HG03521 (cell line): ENCODE results near the gene ICE1.
"Not testable (repeated sequence)": the region's sequence is repeated elsewhere in the genome, so short reads cannot be mapped to it uniquely, and the experiment has no call there.

Source experiments
- ATAC-seq: cut with Tn5 transposase; IDR thresholded peaks from one replicate; pipeline ENCODE4 v1.9.1; 2021; ENCODE audit warnings: mild to moderate bottlenecking, moderate library complexity; ENCODE audit not compliant: unreplicated experiment

Gene ICE1

DNA sequence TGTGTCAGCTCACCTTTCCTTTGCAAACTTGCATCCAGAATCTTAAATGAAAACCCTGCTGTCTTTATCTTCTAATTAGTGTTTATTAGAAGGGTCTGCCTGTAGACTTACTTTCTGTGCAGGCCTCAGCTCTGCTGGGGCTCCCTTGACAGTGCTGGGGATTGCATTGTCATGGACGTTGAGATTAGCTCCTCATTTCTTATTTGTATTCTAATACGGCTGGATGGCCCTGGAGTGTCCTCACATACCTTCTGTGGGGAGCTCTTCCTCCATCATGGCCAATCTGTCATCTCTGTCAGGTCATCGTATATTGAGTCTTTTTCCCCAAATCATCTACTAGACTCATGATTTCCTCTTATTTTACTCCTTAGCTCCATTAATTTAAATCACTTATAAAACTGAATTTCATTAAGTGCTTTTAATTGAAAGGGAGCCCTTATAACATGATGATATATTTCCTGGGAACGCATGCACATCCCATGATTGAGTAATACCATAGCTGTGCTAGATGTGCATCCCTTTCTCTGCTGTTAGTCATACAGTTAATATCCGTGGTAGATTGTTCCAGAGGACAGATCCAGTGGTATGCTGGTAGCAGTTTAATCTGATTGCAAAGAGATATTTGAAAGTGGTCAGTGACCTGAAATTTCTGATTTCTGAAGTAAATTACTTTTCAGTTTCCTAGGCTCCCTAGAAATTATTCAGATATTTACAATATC, 61.6 kb downstream of the ICE1 start:
- ATAC-seq, result no peak

DNA sequence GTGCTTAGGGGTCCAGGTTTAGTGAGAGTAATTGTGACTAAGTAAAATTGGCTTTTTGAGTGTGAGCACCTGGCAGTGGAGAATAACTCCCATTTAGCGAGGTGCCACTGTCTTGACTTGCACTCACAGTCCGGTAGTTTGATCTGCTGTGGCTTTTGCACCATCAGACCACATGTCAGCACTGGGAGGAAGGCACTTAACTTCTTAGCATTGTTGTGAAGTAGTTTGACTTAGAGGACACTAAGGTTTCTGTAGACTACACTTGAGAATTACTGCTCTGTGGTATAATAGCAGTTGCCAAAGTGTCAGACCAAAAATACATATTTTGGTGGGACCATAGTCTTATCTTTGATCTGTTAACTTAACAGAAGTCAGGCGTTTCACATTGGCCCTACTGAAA, 63.6 kb downstream of the ICE1 start:
- no peak for ATAC-seq

DNA sequence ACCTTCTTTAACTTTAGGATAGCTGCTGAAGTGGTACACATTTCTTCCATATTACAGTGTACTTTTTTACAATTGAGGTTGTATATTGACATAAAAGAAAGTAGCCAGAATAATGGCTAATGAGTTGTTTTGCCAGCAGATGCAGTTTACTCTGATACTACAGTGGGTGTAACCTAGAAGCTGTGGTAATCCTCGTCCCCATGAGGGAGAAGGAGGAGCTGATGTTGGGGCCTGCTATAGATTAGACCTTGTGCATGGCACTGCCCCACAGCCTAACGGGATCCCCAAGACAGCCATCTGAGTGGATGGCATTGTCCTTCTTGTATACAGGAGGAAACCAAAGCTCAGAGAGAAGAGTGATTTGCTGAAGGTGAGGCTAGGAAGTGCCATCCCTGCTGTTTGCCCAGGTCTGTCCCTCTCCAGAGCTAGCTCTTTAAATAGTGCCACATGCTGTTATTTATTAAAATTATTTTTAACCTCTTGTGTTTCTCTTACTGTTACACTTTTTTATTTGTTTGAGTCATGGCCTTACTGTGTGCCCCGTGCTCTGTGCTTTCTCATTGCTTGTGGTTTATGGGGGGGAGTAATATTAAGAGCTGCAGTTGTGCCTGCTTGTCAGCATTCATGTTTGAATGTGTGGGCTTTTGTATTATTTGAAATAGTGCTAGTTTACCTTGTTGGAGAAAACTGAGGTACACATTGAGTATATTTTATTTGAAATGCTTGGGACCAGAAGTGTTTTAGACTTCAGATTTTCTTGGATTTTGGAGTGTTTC, 65.3 kb downstream of the ICE1 start:
- ATAC-seq, result no peak

DNA sequence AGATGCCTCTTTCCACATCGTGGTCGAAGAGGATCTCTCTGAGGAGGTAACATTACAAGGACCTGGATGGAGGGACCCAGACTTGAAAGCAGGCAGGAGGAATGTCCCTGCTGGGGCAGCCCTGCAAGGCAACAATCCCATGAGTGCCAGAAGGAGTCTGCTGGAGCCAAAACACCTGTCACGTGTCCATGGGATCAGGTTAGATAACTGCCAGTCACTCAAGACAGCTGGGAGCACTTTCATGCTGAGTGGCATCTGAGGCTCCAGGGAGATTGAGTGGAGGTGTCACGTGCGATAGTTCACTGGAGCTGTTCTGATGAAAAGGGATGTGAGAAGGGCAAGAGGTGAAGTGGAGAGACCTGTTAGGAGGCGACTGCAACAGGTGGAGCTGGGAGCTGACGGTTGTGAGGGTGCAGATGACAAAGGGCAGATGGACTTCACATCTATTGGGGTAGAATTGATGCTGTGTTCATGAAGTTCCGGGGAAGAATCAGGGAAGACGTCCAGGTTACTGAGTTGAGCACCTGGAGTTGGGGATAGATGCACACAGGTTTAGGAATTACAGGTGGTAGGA, 68.4 kb downstream of the ICE1 start:
- no peak for ATAC-seq

DNA sequence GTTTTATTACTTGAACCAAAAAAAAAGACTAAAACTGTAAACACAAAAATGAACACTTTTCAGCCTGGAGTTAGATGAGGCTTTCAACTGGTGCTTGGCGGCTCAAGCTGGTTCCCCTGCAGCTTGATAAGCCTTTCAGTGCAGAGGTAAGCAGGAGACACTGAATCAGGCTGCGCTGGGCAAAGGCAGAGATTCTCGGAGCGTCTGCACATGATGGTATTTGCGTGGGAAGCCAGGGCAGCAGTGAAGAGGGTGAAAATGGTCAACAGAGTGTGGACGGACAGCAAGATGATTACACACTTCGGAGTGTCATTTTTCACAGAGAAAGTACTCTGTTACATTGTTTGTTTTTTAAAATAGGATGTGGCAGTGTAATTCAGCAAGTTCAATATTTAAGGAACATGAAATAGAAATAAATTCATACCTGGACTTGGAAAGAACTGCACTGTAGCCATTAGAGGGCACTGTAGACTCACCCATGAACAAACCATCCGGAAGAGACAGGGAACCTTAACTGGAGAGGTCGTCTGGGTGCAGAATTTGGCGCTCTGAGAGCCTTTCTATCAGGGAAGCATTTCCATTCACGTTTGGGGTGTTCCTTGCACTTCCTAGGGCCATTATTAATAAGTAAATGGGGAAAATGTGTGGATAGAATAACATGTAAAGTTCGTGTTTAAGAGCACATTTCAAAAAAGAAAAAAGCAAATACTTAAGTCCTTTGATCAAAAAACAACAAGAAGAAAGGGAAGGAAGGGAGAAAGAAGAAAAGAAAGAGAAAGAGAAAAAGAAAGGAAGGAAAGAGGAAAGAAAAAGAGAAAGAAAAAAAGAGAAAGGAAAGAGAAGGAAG, 69.8 kb downstream of the ICE1 start:
- peak; percentile 37 for ATAC-seq

DNA sequence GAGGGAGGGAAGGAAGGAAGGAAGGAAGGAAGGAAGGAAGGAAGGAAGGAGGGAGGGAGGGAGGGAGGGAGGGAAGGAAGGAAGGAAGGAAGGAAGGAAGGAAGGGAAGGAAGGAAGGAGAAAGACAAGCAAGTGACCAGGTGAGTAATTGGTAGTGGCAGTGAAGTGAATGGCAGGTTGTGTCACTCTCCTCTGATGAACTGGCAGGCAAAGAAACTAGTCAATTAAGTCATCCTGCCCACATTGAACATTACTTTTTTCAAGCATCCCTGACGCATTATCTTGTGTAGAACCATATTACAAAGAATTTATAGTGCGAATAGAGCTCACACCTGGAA, 70.4 kb downstream of the ICE1 start:
- ATAC-seq, result not testable (repeated sequence)

DNA sequence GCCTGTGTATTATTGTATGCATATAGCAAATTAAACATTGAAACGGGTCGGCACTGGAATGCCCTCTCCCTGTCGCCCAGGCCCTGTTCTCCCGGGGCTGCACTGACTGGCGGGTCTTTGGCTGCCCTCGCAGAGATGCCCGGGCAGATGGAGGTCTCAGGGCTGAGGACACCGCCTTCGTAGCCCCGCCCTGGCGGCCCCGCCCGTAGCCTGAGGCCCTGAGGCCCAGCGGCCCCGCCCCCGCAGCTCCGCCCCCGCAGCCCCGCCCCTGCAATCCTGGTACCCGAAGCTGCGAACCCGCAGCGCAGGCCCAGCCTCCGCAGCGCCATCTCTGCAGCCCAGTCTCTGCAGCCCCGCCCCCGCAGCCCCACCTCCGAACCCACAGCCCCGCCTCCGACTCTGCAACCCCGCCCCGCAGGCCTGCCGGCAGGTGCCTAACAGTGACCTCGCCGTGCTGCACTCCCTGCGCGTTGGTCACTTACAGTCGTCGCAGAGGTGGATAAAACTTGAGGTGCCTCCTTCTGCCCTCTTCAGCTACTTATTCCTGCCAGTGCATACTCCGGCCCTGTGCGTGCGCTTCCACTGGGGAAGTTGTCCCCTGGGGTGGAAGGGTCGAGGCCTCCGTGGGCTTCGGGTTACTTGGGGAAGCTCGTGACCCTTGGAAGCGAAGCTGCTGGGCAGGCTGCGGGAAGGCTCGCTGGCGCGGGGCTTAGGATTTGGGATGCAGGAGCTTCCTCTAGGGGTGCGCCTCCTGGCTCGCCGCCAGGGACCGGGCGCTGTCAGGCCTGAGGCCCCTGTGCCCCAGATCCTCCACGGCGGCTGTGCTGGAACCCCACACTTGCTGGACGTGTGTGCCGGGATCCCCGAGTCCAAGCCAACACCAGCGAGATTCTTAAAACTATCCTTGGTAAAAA, 72.3 kb downstream of the ICE1 start:
- ATAC-seq, result peak; percentile 79

DNA sequence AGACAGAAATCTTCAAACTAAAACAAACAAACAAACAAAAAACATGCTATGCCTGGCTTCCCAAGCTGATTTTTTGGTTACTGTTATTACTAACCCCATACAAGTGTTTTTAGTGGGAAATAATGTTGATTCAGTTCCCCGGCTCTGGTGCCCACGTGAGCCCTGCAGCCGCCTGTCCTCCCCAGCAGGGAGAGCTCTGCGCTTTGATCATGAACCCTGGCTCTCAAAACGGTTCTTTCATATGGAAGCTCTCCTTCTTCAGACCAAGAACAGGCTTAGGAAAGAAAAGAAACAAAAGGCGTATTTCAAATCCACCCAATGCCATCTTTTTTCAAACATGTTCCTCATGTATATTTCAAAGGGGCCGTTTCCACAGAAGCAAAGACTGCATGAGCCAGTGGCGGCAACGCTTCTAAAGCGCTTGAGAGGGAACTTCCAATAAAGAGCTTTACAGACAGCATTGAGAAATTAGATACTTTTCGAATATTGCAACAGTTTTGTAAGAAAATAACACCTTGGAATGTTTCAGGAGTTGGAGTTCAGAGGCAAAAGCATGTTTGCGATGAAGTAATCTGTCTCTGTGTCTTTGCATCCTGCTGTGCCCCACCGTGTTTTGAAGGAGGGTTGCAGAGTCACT, 74.8 kb downstream of the ICE1 start:
- peak; percentile 41 for ATAC-seq

DNA sequence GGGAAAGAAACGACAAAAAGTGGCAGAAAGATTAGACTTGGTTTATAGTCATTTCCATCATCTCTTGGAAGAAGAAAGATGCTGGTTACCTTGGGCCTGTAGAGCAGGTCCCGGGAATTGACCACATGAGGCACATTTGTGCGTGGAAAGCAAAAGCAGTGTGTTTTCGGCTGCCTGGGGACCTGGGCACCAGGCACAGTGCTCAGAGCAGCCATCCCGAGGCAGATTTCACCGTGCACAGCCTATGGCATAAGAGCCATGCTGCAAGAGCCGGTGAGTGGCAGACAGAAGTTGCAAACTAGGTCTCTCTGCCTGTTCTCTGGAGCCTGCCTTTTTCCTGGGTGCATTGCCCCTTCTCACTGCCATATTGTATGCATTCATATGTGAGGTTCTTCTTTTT, 77.0 kb downstream of the ICE1 start:
- no peak for ATAC-seq

DNA sequence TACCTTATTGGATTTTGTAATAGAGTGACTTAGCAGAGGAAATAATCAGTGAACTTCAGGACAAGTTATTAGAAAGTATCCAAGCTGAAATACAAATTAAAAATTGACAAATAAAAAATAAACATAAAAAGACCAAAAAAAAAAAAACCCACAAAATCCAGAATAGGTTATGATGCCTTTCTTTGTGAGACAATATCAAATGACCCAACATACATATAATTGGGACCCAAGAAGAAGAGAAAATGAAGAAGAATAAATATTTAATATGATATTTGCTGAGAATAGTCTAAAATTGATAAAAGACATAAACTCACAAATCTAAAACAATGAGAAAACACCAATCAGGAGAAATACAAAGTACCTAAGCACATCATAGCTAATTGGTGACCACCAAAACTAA, 81.8 kb downstream of the ICE1 start:
- no peak for ATAC-seq

DNA sequence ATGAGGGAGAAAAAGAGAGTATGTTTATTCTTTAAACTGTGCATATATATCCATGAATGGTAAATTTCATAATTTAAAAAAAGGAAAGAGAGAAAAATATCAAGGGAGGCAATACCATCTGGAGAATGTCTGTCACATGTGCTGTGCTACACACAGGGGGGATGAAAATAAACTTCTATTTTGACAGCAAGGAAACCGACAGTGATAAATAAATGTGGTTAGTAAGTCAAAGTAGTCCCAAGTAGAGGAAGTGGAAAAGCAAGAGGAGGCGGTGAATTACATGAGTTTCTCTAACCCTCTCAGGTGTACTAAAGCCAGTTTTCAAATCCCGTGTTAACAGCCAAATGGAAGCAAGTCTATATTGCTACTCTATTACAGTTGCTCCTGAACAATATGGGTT, 83.3 kb downstream of the ICE1 start:
- ATAC-seq, result no peak

DNA sequence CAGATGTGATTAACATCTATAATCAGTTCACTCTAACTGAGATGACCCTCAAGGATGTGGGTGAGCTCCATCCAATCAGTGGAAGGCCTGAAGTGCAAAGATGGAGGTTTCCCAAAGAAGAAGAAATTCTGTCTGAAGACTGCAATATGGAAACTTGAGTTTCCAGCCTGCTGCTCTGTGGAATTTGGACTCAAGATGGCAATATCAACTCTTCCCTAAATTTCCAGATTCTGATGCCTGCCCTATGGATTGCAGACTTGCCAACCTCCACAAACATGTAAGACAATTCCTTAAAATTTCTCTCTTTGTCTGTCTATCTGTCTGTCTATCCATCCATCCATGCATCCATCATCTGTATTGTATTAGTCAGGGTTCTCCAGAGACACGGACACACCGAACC, 85.9 kb downstream of the ICE1 start:
- ATAC-seq, result no peak

DNA sequence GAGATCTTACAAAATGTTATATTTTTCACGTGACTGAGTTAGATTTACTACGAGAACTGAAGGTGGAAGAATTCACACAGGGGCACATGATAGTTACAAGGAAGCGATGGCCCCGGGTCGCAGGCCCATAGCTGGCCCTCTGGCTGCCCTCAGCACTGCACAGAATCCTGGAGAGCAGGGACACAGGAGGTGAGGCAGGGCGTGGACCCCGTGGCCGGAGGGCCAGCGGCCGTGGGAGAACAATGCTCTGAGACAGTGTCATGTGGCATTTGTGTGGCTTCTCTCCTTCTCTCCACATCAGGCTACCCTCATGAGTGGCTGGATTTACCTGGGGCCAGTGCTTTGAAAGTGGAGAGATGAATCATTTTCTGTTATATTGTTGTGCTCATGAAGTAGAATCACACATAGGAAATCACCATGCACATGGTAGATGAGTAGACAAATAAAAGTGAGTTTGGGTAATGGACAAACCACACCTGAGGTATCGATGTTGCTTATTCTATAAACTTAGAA, 89.5 kb downstream of the ICE1 start:
- no peak for ATAC-seq

DNA sequence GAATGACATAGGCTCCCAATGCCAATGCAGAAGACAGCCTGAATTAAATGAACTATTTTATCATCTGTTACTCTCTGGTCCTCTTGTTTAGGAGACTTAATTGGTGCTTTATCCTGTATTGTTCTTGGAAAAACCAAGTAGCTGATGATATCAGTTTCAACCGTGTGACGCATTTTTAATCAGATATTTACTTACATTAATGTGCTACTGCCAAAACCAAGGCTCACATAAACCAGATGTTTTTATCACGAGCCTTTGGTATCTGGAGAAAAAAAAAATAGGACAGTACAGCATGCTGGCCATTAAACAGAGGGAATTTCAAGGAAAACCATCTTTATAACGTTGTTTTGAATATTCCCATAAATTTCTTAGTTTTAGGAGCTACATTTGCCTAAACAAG, 90.1 kb downstream of the ICE1 start:
- no peak for ATAC-seq

DNA sequence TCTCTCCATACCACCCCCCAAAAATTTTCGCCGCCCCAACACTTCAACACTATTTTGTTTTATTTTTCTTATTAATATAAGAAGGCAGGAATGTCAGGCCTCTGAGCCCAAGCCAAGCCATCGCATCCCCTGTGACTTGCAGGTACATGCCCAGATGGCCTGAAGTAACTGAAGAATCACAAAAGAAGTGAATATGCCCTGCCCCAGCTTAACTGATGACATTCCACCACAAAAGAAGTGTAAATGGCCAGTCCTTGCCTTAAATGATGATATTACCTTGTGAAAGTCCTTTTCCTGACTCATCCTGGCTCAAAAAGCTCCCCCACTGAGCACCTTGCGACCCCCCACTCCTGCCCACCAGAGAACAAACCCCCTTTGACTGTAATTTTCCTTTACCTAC, 98.1 kb downstream of the ICE1 start:
- ATAC-seq, result not testable (repeated sequence)

DNA sequence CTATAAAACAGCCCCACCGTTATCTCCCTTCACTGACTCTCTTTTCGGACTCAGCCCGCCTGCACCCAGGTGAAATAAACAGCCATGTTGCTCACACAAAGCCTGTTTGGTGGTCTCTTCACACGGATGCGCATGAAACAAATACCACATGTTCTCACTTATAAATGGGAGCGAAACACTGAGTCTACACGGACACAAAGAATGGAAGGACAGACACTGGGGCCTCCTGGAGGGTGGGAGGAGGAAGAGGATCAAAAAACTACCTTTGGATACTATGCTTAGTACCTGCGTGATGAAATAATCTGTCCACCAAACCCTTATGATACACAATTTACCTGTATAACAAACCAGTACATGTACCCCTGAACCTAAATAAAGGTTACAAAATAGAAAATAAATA, 98.6 kb downstream of the ICE1 start:
- ATAC-seq, result no peak

DNA sequence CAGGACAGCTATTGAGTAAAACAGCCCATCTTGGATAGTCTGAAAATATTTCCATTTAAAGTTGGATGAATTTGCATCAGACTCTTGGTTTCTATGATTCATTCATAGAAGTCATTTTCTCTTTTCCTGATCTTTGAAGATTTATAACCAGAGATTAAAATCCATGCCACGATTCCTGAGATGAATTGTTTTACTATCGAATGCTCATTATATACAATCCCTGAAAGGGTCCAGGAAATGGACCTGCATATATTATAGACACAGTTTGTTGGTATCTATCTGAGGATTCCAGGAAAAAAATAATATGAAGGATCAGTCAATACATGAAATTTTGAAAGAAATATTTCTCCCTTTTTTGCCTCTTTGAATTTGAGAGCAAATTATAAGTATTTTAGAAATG, 99.0 kb downstream of the ICE1 start:
- no peak for ATAC-seq

DNA sequence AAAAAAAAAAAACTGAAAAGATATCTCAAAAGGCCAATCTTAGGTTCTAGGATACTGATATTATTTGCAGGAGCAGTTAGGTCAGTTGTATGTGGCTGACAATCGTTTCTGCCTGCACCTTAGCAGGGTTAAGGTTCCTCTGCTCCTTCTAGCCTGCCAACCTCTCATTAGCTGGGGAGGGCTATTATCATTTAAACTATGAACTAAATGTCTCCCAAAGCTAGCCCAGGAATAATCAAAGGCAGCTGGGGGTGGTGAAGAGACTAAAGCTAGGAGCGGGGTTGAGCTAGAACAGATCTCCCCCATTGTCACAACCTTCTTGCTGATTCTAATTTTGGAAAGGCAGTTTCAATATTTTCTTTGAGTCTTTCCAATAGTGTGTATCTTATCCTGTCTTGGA, 99.9 kb downstream of the ICE1 start:
- ATAC-seq, result no peak

DNA sequence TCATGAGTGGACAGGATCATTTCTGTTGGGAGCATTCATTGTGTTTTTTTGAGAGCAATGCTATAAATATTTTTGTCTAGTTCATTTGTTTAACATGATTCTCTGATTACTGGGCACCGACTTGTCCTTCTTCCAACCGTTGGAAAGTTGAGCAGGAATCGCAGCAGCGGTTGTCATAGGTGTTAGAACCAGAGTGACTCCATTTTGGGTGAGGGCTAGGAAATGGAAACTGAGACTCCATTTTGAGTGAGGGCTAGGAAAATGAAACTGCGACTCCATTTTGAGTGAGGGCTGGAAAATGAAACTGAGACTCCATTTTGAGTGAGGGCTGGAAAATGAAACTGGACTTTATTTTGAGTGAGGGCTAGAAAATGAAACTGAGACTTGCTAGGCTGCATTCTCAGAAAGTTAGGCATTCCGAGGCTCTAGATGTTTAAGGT, 100.6 kb downstream of the ICE1 start:
- ATAC-seq, result peak; percentile 90

DNA sequence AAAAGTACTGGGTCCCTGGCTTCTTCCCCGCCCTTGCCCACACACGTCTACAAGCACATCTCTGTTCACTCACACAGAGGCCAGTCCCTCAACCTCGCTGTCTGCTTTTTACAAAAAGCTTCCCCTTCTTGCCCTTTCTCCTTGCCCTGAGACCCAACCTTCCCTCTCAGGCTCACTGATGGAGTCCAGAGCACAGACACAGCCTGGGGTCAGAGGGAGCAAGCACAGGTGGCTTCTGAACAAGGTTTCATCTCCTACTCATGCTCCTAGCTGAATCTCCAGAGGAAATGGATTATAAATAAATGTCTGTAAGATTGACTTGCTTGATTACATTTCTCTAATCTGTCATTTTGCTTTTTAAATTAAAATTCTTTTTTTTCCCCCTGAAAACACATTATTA, 101.8 kb downstream of the ICE1 start:
- ATAC-seq, result no peak
